Activated naive CD4-positive, alpha-beta T cell treated with anti-CD3 and anti-CD28 coated beads, Interleukin-2, amount 10 ng/mL, durations not matched to agents 7 days and 5 days (primary cell): ENCODE measurements around the gene LILRB5.
"Not testable (repeated sequence)": the region's sequence is repeated elsewhere in the genome, so short reads cannot be mapped to it uniquely, and the experiment has no call there.

Experiments used
- CTCF ChIA-PET: fragments of 350-600 bp; sonication (Branson Sonifier 250); formaldehyde crosslinking; loops from one replicate; lab custom pipeline; 2021; ENCODE audit warnings: antibody characterized with exemption; lab: Charles Lee
- DNase-seq: peaks from one replicate; pipeline ENCODE4 v3.0.0-alpha.2; 2020
- H3K27ac Mint-ChIP-seq: one replicate; pipeline ENCODE4 v1.8.0; 2021; ENCODE audit warnings: mild to moderate bottlenecking, moderate library complexity, mixed read lengths
- H3K27me3 Mint-ChIP-seq: one replicate; pipeline ENCODE4 v1.8.0; 2021; ENCODE audit warnings: mild to moderate bottlenecking, mixed read lengths
- H3K36me3 Mint-ChIP-seq: one replicate; pipeline ENCODE4 v1.8.0; 2021; ENCODE audit warnings: mixed read lengths
- H3K4me1 Mint-ChIP-seq: one replicate; pipeline ENCODE4 v1.8.0; 2021; ENCODE audit warnings: mixed read lengths
- H3K4me3 Mint-ChIP-seq: one replicate; pipeline ENCODE4 v1.8.0; 2021; ENCODE audit warnings: mild to moderate bottlenecking, moderate library complexity, mixed read lengths
- H3K9me3 Mint-ChIP-seq: one replicate; pipeline ENCODE4 v1.8.0; 2021; ENCODE audit warnings: mixed read lengths

Gene LILRB5

DNA sequence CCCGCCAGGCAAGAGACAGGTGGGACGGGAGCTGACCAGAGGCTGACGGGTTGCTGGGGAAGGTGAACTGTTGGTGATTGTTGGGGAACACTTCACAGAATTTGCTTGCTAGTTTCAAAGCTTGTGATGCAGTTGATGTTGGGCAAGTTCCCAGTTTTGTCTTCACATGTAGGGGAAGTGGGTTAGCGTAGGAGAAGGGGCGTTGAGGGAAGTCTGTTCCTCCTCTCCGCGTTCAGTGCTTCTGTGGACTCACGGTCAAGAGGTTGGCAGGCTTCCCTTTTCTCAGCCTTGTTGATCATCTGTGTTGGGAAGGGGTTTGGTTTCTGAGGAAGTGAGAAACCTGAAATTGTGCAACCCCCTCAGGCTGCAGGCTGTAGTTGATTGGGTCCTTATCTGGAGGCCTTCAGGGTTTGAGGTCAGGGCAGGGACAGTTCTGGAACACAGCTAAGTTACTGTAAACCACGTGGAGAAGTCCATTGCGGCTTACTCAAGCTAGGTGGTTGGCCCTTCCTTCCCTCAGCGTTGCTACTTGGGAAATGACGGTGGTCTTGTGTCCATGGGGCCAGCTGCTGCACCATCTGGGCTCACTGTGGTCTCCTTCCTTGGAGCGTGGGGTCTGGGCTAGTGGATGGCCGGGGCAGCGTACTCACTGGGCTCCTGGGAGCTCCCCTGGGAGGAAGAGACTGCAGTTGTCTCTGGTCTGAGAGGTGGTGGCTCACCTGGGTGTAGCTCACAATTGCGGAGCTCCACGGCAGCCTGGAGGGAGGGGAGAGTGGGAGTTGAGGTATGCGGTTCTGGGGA, 48.9 kb downstream of the LILRB5 start:
- CTCF ChIA-PET: no interaction called here
- Mint-ChIP-seq H3K27me3 (no peaks in the 10 kb centered on the region), H3K36me3 (peaks cover 69% of the 10 kb centered on the region), H3K4me3 (no peak overlapping the region), H3K4me1 (peaks cover 85% of the 10 kb centered on the region), H3K27ac (peak overlapping the region; percentile 3), H3K9me3 (no peaks in the 10 kb centered on the region)
- DNase-seq: peak; percentile 41

DNA sequence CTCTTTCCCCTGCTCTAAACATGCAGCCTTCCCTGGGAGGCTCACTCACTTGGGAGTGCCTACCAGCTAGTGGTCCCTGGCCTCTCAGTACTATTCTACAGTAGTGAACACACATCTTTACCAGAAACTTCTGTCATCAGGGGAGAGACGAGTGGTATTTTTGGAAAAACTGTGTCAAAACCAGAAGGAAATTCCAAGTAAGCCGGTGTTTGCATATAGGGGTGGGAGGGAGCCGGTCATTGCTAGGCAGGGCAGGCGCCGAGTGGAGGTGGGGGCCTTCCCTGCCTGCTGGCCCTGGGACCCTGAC, 49.4 kb downstream of the LILRB5 start:
- peaks cover 72% of the 10 kb centered on the region for H3K36me3 Mint-ChIP-seq
- no peak overlapping the region for H3K4me3 Mint-ChIP-seq
- CTCF ChIA-PET: no interaction called here
- no peak overlapping the region for H3K27ac Mint-ChIP-seq
- H3K9me3 Mint-ChIP-seq: no peaks in the 10 kb centered on the region
- no peaks in the 10 kb centered on the region for H3K27me3 Mint-ChIP-seq
- DNase-seq: no peak
- H3K4me1 Mint-ChIP-seq: peaks cover 91% of the 10 kb centered on the region

DNA sequence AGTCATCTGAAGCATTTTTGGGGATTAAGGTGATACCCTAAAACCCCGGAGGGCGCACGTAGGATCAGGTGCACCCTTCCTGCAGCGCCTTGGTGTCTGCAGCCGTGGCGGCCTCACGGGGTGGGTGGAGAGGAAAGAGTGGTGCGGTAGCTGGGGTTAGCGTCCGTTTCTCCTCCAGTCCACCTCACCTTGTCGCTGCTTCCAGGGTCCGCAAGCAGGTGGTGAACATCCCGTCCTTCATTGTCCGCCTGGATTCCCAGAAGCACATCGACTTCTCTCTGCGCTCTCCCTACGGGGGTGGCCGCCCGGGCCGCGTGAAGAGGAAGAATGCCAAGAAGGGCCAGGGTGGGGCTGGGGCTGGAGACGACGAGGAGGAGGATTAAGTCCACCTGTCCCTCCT, 49.9 kb downstream of the LILRB5 start:
- peak overlapping the region; percentile 70 for H3K27ac Mint-ChIP-seq
- peaks cover 95% of the 10 kb centered on the region for H3K4me1 Mint-ChIP-seq
- H3K4me3 Mint-ChIP-seq, CTCF ChIA-PET, H3K27me3 Mint-ChIP-seq, DNase-seq, H3K9me3 Mint-ChIP-seq: not testable (repeated sequence)
- H3K36me3 Mint-ChIP-seq: peaks cover 76% of the 10 kb centered on the region

- no peaks in the 10 kb centered on the region for H3K9me3 Mint-ChIP-seq
- peaks cover 97% of the 10 kb centered on the region for H3K4me1 Mint-ChIP-seq
- H3K36me3 Mint-ChIP-seq: peaks cover 78% of the 10 kb centered on the region
- H3K27ac Mint-ChIP-seq: peak overlapping the region; percentile 70
- H3K4me3 Mint-ChIP-seq: no peak overlapping the region
- no peaks in the 10 kb centered on the region for H3K27me3 Mint-ChIP-seq
- no peak for DNase-seq
- CTCF ChIA-PET: no interaction called here
Measured at GRCh38 chr19:54206831-54207177, 50.3 kb downstream of the LILRB5 start.

DNA sequence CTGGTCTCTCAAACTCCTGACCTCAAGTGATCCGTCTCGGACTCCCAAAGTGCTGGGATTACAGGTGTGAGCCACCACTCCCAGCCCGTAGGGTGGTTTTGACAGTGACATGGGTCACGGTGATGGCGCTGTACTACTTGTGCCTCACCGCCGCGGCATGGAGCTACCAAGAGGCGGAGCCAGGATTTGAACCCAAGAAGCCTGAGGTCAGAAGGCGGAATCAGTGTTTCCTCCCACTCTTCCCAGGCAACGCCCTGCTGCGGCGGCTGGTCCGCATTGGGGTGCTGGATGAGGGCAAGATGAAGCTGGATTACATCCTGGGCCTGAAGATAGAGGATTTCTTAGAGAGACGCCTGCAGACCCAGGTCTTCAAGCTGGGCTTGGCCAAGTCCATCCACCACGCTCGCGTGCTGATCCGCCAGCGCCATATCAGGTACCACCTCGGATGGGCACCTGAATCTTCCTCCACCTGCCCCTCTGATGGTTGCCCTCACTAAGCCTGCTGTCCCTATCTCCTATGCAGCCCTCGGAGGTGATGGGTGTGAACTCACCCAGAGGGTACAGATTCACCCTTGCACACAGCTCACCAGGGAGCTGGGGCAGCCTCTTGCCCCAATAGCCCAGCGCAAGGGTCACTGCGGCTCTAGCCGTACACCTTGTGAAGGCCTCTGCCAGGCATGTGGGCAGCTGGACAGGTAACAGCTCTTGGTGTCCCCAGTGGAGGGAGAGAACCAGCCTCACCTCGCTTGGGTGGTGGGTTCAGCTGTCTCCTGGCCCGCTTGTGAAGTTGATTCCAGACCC, 50.8 kb downstream of the LILRB5 start:
- no peak for DNase-seq
- no peak overlapping the region for H3K27ac Mint-ChIP-seq
- no peak overlapping the region for H3K4me3 Mint-ChIP-seq
- CTCF ChIA-PET: no interaction called here
- no peaks in the 10 kb centered on the region for H3K27me3 Mint-ChIP-seq
- H3K4me1 Mint-ChIP-seq: peaks cover 98% of the 10 kb centered on the region
- no peaks in the 10 kb centered on the region for H3K9me3 Mint-ChIP-seq
- H3K36me3 Mint-ChIP-seq: peaks cover 83% of the 10 kb centered on the region

DNA sequence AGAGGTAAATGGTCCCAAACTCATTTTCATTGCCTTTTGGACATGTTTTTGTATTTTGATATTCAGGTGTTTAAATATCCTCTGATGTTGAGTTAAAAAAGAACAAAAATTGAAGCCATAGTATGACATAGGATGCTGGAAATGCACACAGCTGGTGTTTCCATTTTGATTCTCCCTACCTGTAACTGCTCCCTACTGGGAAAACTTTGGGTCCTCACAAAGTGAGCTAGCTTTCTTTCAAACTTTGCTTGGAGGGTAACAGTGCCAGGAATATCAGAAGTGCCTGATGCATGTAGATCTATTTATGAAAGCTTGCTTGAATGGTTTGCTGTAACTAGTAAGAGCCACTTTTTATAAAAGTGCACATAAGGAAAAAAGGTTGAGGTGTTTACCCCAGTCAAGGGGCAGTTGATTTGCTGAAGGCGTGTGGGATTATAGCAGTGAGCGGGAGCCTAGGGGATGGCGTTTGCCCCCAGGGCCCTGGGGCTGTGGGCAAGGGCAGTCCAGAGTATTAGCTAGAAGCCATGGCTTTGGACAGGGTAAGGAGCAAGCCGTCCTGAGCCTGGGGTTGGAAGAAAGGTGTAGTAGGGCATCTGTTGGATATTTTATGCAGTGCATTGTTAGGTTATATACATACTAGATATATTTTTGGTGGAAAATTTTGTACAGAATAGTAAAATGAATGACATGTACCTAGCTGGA, 52.2 kb downstream of the LILRB5 start:
- H3K9me3 Mint-ChIP-seq: no peaks in the 10 kb centered on the region
- H3K27me3 Mint-ChIP-seq: no peaks in the 10 kb centered on the region
- CTCF ChIA-PET: no interaction called here
- H3K27ac Mint-ChIP-seq: no peak overlapping the region
- peaks cover 88% of the 10 kb centered on the region for H3K4me1 Mint-ChIP-seq
- H3K36me3 Mint-ChIP-seq: peaks cover 78% of the 10 kb centered on the region
- peak overlapping the region; percentile 18 for H3K4me3 Mint-ChIP-seq
- no peak for DNase-seq

GRCh38 chr19:54203151-54203611, 53.9 kb downstream of the LILRB5 start:
- Mint-ChIP-seq H3K27ac (peak overlapping the region; percentile 33), H3K36me3 (peaks cover 72% of the 10 kb centered on the region), H3K4me3 (peak overlapping the region; percentile 98), H3K27me3 (no peaks in the 10 kb centered on the region), H3K9me3 (no peaks in the 10 kb centered on the region), H3K4me1 (peaks cover 77% of the 10 kb centered on the region)
- no peak for DNase-seq
- CTCF ChIA-PET: no interaction called here

DNA sequence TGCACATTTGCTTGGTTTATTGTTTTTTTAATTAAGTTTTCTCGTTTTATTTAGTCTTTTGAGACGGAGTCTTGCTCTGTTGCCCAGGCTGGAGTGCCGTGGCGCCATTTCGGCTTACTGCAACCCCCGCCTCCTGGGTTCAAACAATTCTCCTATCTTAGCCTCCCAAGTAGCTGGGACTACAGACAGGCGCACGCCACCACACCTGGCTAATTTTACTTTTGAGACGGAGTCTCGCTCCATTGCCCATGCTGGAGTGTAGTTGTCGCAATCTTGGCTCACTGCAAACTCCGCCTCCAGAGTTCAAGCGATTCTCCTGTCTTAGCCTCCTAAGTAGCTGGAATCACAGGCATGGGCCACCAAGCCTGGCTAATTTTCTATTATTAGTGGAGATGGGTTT, 55.1 kb downstream of the LILRB5 start:
- Mint-ChIP-seq H3K4me3 (peak overlapping the region; percentile 98), H3K27me3 (no peaks in the 10 kb centered on the region), H3K9me3 (no peaks in the 10 kb centered on the region), H3K27ac (peak overlapping the region; percentile 98), H3K36me3 (peaks cover 62% of the 10 kb centered on the region), H3K4me1 (peaks cover 65% of the 10 kb centered on the region)
- CTCF ChIA-PET: no interaction called here
- no peak for DNase-seq

GRCh38 chr19:54201172-54201701, 55.8 kb downstream of the LILRB5 start:
- DNase-seq: no peak
- CTCF ChIA-PET: no interaction called here
- Mint-ChIP-seq H3K9me3 (no peaks in the 10 kb centered on the region), H3K4me3 (peak overlapping the region; percentile 98), H3K4me1 (peaks cover 58% of the 10 kb centered on the region), H3K36me3 (peaks cover 54% of the 10 kb centered on the region), H3K27ac (peak overlapping the region; percentile 98), H3K27me3 (no peaks in the 10 kb centered on the region)
